SHP77 treated with DMSO at 0.1 percent for 48 hours (cell line): ENCODE data around the gene PHEX.

Experiments
- DNase-seq: peaks from one replicate; lab custom pipeline; 2025; lab: John Stamatoyannopoulos, UW

Gene PHEX

GRCh38 chrX:22148565-22148964 is 116.4 kb downstream of the PHEX start:
- no peak for DNase-seq

- no peak for DNase-seq
Measured at GRCh38 chrX:22150371-22150770, 118.2 kb downstream of the PHEX start.

- DNase-seq: no peak
Measured at GRCh38 chrX:22155126-22155525, 123.0 kb downstream of the PHEX start.

DNA sequence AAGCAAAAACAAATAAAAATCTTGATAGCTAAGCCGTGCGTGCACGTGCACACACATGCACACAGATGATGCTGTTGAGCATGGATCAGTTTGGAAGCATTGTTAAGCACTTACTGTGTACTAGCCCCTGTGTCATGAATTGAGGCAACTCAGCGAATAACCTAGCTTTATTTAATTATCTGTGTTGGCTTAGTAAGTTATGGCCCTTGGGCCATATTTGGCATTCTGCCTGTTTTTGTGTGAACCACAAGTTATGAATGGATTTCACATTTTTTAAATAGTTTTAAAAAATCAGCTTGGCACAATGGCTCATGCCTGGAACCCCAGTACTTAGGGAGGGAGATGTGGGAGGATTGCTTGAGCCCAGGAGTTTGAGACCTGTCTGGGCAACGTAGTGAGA is 126.9 kb downstream of the PHEX start:
- DNase-seq: no peak

- peak; percentile 37 for DNase-seq
Measured at GRCh38 chrX:22163326-22163725, 131.2 kb downstream of the PHEX start.

- DNase-seq: no peak
Measured at GRCh38 chrX:22164770-22165388, 132.8 kb downstream of the PHEX start.

DNA sequence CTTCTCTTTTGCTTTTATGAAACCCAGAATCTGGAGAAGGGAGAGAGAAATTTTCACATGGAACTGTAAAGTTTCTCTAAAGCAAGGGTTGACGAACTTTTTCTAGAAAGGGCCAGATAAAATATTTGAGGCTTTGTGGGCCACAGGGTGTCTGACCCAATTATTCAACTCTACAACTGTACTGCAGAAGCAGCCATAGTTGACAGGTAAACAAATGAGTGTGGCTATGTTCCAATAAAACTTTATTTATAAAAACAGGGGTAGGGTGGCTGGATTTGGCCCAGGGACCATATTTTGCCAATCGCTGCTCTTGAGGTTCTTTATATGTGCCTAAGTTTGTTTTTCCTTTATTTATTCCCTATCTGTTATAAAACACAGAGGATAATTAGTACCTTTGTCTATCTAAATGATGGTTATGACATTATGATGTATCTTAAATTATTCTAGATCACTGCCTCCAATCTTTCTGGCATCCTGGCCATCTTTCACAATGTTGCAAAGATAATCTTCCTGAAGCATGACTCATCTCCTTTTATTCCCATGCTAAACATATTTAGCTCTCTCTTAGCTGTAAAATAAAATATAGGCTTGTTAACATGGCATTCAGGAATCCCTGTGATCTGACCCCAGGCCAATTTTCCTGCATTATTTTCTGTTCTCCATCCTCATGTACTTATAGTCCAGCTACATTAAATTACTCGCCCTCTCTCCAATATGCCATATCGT is 133.8 kb downstream of the PHEX start:
- no peak for DNase-seq

GRCh38 chrX:22171287-22172060 is 139.3 kb downstream of the PHEX start:
- DNase-seq: no peak

- DNase-seq: no peak
Measured at GRCh38 chrX:22173966-22174365, 141.8 kb downstream of the PHEX start.

GRCh38 chrX:22177950-22178515 is 145.9 kb downstream of the PHEX start:
- DNase-seq: no peak

- DNase-seq: no peak
Measured at GRCh38 chrX:22184096-22184495, 152.0 kb downstream of the PHEX start.

- no peak for DNase-seq
Measured at GRCh38 chrX:22186165-22186564, 154.0 kb downstream of the PHEX start.

GRCh38 chrX:22192419-22193060 is 160.4 kb downstream of the PHEX start:
- DNase-seq: peak; percentile 13

DNA sequence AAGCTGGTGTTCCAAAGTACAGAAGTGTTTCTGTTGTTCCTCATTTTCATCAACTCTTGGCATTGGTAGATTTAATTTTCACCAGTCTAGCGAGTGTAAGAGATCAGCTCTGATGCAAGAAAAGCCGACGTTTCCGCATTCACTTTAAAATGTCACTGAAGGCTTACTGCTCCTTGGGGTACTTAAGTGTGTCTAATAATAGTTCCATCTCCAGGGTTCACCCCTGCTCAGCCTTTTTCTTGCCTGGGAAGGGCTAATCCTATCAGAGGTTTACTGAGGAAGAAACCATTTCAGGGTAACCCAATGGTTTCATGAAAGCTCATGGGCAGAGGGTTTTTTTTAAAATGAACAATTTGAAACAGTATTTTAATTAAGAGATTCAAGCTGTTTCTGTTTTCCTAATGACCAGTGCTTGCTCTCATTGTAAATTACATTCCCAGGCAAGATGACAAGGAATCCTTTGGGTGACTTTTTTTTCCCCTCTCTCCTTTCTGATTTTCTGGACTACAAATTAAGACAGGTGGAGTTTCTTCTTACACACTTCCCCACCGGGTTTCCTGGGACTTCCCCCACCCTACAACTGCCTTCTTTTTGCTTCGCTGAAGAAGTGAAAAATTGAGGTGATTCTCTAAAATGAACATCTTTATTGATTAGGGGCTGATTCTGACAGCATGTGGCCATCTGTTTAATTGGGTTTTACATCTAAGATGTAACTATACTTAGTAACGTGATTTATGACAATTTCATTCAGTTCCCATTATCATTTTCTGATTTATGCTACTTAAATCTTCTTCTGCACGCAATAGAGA is 161.9 kb downstream of the PHEX start:
- DNase-seq: no peak

DNA sequence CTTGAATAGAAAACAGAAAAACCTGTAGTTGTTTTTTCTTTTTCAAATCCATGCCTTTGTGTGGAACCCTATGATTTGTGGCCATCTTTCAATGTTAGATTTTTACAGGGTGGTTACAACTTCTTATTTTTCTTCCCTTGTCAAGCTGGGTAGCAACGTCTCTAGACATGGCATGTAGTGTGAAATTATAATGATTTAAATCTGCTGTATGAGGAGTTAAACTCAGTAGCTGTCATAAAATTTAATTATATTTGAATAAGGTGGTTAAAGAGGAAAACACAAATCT is 162.5 kb downstream of the PHEX start:
- no peak for DNase-seq

DNA sequence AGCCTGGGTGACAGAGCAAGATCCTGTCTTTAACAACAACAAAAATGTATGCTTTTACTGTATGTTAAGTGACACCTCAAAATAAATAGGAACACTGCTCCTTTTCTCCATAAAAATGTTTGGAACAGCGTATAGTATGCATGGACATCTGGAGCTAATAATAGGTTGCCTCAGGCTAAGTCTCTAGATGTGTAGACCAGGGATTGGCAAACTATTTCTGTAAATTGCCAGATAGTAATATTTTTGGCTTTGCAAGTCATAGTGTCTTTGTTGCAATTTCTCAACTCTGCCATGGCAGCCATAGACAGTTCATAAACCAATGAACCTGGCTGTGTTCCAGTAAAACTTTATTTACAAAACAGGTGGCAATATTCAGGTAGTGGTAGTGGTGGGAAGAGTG is 164.0 kb downstream of the PHEX start:
- DNase-seq: no peak

GRCh38 chrX:22202251-22202650 is 170.1 kb downstream of the PHEX start:
- no peak for DNase-seq

- DNase-seq: no peak
Measured at GRCh38 chrX:22203186-22203585, 171.1 kb downstream of the PHEX start.

DNA sequence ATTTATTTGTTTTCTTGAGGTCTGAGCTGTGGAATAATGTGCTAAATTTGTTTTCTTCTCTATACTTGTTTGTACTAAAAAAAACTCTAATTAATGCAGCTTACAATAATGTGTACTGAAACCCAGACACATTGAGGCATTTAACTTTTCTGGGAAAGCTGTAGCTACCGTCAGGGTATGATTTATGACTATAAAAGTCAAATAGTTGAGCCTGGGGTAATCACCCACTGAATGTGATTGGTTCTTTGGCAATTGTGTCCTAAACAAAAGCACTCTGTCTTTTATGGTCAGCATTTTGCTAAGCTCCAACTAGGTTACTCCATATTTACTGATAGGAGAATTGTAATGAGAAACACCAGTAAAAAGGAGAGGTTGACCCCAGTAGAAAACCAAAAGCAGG is 174.7 kb downstream of the PHEX start:
- no peak for DNase-seq

GRCh38 chrX:22220941-22221340 is 188.8 kb downstream of the PHEX start:
- DNase-seq: no peak

DNA sequence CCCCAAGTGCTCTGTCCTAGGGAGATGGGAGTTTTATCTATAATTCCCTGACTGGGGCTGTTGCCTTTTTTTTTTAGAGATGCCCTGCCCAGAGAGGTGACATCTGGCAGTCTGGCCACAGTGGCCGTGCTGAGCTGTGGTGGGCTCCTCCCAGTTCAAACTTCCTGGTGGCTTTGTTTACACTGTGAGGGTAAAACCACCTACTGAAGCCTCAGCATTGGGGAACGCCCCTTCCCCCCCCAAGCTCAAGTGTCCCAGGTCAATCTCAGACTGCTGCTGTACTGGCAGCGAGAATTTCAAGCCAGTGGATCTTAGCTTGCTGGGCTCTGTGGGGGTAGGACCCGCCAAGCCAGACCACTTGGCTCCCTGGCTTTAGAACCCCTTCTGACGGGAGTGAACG is 202.3 kb downstream of the PHEX start:
- no peak for DNase-seq

GRCh38 chrX:22237479-22237878 is 205.4 kb downstream of the PHEX start:
- no peak for DNase-seq
